ENCODE data around the gene SYNPO.

Gene SYNPO

GRCh38 chr5:150689120-150689519 is 48.7 kb downstream of the SYNPO start:
- no peak overlapping the region for H3K4me3 ChIP-seq (ENCODE audit: low read depth, low read length)
- CTCF ChIA-PET, result interaction anchor here (1.1 to 1.9 kb wide), 3 partner anchors 8 to 129 kb away, joined by 4 to 13 read pairs (median 4); partner anchors contain the start of gene RBM22
- POLR2A ChIA-PET, result interaction anchor here (1.4 kb wide), 1 partner anchor 15 kb away, joined by 4 read pairs; no protein-coding TSS in a partner anchor
- no peak for DNase-seq (ENCODE audit: low read depth, low spot score)
- no peak for TF ChIP-seq CTCF (IDR thresholded peaks at IDR 0.05; ENCODE audit: insufficient read depth, low read length, missing control alignments)

- CTCF ChIA-PET, result interaction anchor here (1.1 to 2.5 kb wide), 3 partner anchors 10 to 14 kb away, joined by 3 to 13 read pairs (median 11); partner anchors contain the start of gene RBM22
- POLR2A ChIA-PET, result no interaction called here
- TF ChIP-seq CTCF (IDR thresholded peaks at IDR 0.05; ENCODE audit: insufficient read depth, low read length, missing control alignments), result no peak
- no peak for DNase-seq (ENCODE audit: low read depth, low spot score)
- no peak overlapping the region for H3K4me3 ChIP-seq (ENCODE audit: low read depth, low read length)
These were observed 50.3 kb downstream of the SYNPO start for GRCh38 chr5:150690760-150691159.

GRCh38 chr5:150692276-150692675 is 51.8 kb downstream of the SYNPO start:
- CTCF ChIA-PET, result interaction anchor here (0.9 to 2.5 kb wide), 2 partner anchors 8 to 11 kb away, joined by 3 to 11 read pairs; partner anchors contain the start of gene RBM22
- no peak for TF ChIP-seq CTCF (IDR thresholded peaks at IDR 0.05; ENCODE audit: insufficient read depth, low read length, missing control alignments)
- POLR2A ChIA-PET, result no interaction called here
- no peak for DNase-seq (ENCODE audit: low read depth, low spot score)
- H3K4me3 ChIP-seq (ENCODE audit: low read depth, low read length), result no peak overlapping the region

- H3K4me3 ChIP-seq (ENCODE audit: low read depth, low read length), result no peak overlapping the region
- DNase-seq (ENCODE audit: low read depth, low spot score), result no peak
- CTCF ChIA-PET, result interaction anchor here (1.2 to 2.1 kb wide), 3 partner anchors 97 to 235 kb away, joined by 3 to 7 read pairs (median 3); no protein-coding TSS in a partner anchor
- POLR2A ChIA-PET, result interaction anchor here (1.1 kb wide), 1 partner anchor 21 kb away, joined by 4 read pairs; no protein-coding TSS in a partner anchor
- no peak for TF ChIP-seq CTCF (IDR thresholded peaks at IDR 0.05; ENCODE audit: insufficient read depth, low read length, missing control alignments)
These were observed 54.2 kb downstream of the SYNPO start for GRCh38 chr5:150694612-150695011.

GRCh38 chr5:150700246-150700593 is 59.8 kb downstream of the SYNPO start:
- peak overlapping the region; percentile 96 for H3K4me3 ChIP-seq (ENCODE audit: low read depth, low read length)
- no peak for TF ChIP-seq CTCF (IDR thresholded peaks at IDR 0.05; ENCODE audit: insufficient read depth, low read length, missing control alignments)
- ChIA-PET POLR2A (interaction anchor here (0.9 to 1.9 kb wide), 7 partner anchors 12 to 250 kb away, joined by 3 to 9 read pairs (median 4); partner anchors contain the start of genes DCTN4, SMIM3 and SYNPO), CTCF (interaction anchor here (0.9 to 5.9 kb wide), 34 partner anchors 8 to 241 kb away, joined by 3 to 93 read pairs (median 5); partner anchors contain the start of genes DCTN4 and MYOZ3)
- DNase-seq (ENCODE audit: low read depth, low spot score), result no peak

- POLR2A ChIA-PET, result interaction anchor here (0.6 to 1.9 kb wide), 11 partner anchors 13 to 251 kb away, joined by 3 to 9 read pairs (median 4); partner anchors contain the start of genes DCTN4, SMIM3 and SYNPO
These were observed 60.3 kb downstream of the SYNPO start, which contains the start of gene RBM22 for GRCh38 chr5:150700594-150701377. Gene RBM22 (minus strand): TSS chr5:150701062. CDS start chr5:150700985, 77 bp downstream.

More at GRCh38 chr5:150700594-150701377, 60.3 kb downstream of the SYNPO start, which contains the start of gene RBM22:
- CTCF ChIA-PET, result interaction anchor here (0.7 to 5.9 kb wide), 36 partner anchors 9 to 248 kb away, joined by 3 to 93 read pairs (median 5); partner anchors contain the start of genes DCTN4, MYOZ3 and SMIM3
- DNase-seq (ENCODE audit: low read depth, low spot score), result peak; percentile 26
- peak; percentile 77 for TF ChIP-seq CTCF (IDR thresholded peaks at IDR 0.05; ENCODE audit: insufficient read depth, low read length, missing control alignments)
- H3K4me3 ChIP-seq (ENCODE audit: low read depth, low read length), result peak within 1 kb of the TSS; percentile 96
